HL-60 (cell line): ENCODE data around the gene RIPOR2.

ENCODE experiments used
- DNase-seq, 2 experiments: peaks; one replicate each; pipeline ENCODE4 v3.0.0-alpha.2; 2010 to 2020; ENCODE audit warnings: low read depth in 1 of 2, low spot score in 1 of 2
- H3K27ac ChIP-seq: fragments of 250-450 bp; sonication (Bioruptor Pico); replicated peaks from 2 replicates; pipeline ENCODE4 v1.5.1; 2020; ENCODE audit warnings: mild to moderate bottlenecking, moderate library complexity
- H3K27me3 ChIP-seq: fragments of 250-450 bp; sonication (Bioruptor Pico); 2 replicates; pipeline ENCODE4 v1.5.1; 2021; ENCODE audit warnings: mild to moderate bottlenecking, moderate library complexity; ENCODE audit not compliant: insufficient read depth, poor library complexity, severe bottlenecking
- H3K4me3 ChIP-seq: replicated peaks from 2 replicates; pipeline ENCODE4 v1.5.1; 2011; ENCODE audit warnings: mild to moderate bottlenecking, control low read depth, low read length; ENCODE audit not compliant: insufficient read depth
- GABPA ChIP-seq: IDR thresholded peaks from 2 replicates; pipeline ENCODE4 v1.6.1; 2012; ENCODE audit warnings: low read depth
- POLR2AphosphoS5 ChIP-seq: IDR thresholded peaks from 2 replicates; pipeline ENCODE4 v1.6.1; 2012; ENCODE audit warnings: low read depth
- SPI1 ChIP-seq: IDR thresholded peaks from 2 replicates; pipeline ENCODE4 v1.6.1; 2012; ENCODE audit warnings: low read depth, mild to moderate bottlenecking, borderline replicate concordance
- TF ChIP-seq, protein P1 (sequence below): IDR thresholded peaks from 2 replicates; pipeline ENCODE4 v1.6.1; 2012; ENCODE audit warnings: low read depth; ENCODE audit not compliant: insufficient replicate concordance
- TF ChIP-seq, protein P2 (sequence below): IDR thresholded peaks from one replicate; pipeline ENCODE4 v1.5.1; 2011; ENCODE audit warnings: low read length, control low read depth, inconsistent platforms; ENCODE audit not compliant: insufficient read depth

Gene RIPOR2

DNA sequence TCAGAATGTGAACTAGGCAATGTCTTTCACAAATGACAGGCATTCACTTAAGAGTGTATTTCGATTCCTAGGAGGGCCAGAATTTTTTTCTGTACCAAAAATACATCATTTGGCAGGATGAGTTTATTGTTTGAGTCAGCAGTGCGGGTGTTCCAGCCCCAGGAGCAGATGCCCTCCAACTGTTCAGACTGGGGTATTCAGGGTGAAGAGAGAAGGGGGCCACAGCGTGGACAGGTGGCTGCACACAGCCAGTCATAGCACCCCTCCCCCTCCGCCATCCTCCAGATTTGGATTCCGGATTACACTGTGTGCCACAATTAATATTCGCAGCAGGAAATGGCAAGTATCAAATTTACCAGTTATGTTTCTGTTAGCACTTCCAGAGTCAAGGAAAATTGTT, 38.6 kb downstream of the RIPOR2 start:
- no peak overlapping the region for H3K4me3 ChIP-seq
- H3K27me3 ChIP-seq, result no peaks in the 10 kb centered on the region
- H3K27ac ChIP-seq, result no peak overlapping the region
- TF ChIP-seq GABPA (no peak), POLR2AphosphoS5 (no peak), SPI1 (no peak)
- TF ChIP-seq, protein P1, sequence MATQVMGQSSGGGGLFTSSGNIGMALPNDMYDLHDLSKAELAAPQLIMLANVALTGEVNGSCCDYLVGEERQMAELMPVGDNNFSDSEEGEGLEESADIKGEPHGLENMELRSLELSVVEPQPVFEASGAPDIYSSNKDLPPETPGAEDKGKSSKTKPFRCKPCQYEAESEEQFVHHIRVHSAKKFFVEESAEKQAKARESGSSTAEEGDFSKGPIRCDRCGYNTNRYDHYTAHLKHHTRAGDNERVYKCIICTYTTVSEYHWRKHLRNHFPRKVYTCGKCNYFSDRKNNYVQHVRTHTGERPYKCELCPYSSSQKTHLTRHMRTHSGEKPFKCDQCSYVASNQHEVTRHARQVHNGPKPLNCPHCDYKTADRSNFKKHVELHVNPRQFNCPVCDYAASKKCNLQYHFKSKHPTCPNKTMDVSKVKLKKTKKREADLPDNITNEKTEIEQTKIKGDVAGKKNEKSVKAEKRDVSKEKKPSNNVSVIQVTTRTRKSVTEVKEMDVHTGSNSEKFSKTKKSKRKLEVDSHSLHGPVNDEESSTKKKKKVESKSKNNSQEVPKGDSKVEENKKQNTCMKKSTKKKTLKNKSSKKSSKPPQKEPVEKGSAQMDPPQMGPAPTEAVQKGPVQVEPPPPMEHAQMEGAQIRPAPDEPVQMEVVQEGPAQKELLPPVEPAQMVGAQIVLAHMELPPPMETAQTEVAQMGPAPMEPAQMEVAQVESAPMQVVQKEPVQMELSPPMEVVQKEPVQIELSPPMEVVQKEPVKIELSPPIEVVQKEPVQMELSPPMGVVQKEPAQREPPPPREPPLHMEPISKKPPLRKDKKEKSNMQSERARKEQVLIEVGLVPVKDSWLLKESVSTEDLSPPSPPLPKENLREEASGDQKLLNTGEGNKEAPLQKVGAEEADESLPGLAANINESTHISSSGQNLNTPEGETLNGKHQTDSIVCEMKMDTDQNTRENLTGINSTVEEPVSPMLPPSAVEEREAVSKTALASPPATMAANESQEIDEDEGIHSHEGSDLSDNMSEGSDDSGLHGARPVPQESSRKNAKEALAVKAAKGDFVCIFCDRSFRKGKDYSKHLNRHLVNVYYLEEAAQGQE, result no peak
- TF ChIP-seq, protein P2, sequence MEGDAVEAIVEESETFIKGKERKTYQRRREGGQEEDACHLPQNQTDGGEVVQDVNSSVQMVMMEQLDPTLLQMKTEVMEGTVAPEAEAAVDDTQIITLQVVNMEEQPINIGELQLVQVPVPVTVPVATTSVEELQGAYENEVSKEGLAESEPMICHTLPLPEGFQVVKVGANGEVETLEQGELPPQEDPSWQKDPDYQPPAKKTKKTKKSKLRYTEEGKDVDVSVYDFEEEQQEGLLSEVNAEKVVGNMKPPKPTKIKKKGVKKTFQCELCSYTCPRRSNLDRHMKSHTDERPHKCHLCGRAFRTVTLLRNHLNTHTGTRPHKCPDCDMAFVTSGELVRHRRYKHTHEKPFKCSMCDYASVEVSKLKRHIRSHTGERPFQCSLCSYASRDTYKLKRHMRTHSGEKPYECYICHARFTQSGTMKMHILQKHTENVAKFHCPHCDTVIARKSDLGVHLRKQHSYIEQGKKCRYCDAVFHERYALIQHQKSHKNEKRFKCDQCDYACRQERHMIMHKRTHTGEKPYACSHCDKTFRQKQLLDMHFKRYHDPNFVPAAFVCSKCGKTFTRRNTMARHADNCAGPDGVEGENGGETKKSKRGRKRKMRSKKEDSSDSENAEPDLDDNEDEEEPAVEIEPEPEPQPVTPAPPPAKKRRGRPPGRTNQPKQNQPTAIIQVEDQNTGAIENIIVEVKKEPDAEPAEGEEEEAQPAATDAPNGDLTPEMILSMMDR, result no peak
- DNase-seq, result no peak

DNA sequence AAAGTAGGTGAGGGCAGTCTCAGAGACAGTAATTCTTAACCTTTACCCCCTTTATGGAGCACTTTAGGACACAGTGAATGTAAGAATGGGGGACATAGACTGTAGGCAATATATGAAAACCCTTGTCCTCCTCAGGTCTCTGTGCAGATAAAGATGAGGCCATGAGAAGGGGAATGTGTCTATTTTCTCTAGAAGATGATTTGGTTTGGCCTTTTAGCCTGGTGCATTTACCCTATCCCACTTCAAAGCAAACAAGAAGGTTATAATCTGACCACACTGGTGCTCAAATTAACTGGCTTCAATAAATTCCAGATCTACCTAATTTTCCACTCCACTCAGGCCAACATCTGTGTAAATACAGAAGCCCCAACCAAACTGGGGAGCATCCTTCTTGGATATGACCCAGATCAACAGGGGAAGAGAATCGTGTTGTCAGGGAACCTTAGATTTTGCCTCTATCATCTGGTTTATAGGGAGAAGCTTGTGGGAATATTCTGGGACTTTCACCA, 42.4 kb downstream of the RIPOR2 start:
- Histone ChIP-seq H3K27me3 (no peaks in the 10 kb centered on the region), H3K4me3 (no peak overlapping the region), H3K27ac (no peak overlapping the region)
- DNase-seq, result no peak
- TF ChIP-seq, protein P1, result no peak
- TF ChIP-seq SPI1 (no peak), POLR2AphosphoS5 (no peak), GABPA (no peak)
- TF ChIP-seq, protein P2, result no peak

DNA sequence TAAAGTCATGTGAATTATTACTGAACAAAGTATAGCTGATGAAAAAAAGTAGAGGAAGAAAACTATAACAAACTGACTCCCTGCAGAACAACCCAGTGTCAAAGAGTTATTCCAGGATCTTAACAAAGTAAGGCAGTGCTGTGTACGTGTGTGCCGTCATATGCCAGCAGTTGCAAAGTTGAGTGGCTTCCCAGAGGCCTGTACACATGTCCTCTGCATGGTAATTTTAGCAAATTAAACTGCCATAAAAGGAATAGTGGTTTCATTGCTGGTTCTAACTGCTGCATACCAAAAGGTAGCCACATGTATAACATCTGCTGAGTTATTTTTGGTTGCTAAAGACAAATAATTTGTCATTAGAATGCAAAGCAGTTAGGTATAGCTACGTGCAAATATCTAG, 44.8 kb downstream of the RIPOR2 start:
- H3K27ac ChIP-seq, result no peak overlapping the region
- no peaks in the 10 kb centered on the region for H3K27me3 ChIP-seq
- no peak overlapping the region for H3K4me3 ChIP-seq
- no peak for TF ChIP-seq POLR2AphosphoS5
- TF ChIP-seq GABPA, result no peak
- TF ChIP-seq, protein P2, result no peak
- no peak for TF ChIP-seq SPI1
- TF ChIP-seq, protein P1, result no peak
- DNase-seq, result no peak
